ENCODE measurements around the gene TMEFF1.

The TMEFF1 gene

DNA sequence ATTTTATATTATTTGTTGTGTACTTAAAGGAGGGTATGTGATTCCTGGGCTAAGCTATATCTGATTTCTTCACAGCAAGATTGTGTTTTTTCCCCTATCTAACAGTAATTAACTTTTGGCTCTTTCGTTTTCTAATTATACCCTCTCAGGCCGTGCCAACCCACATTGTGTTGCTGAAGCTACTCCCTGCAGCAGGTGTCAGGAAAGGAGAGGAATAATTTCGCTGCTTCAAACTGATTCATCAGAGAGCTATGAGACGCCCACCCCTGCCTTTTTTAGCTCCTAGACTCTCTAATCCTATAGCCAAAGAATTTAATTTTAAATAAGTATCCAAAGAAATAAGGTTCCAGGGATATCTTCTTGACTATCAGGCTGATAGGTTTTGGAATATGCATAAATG lies 108.7 kb downstream of the TMEFF1 start:
- H3K4me3 ChIP-seq (ENCODE audit: low read depth, low read length), result no peak overlapping the region
- DNase-seq (ENCODE audit: low read depth), result no peak
- TF ChIP-seq, protein P1, sequence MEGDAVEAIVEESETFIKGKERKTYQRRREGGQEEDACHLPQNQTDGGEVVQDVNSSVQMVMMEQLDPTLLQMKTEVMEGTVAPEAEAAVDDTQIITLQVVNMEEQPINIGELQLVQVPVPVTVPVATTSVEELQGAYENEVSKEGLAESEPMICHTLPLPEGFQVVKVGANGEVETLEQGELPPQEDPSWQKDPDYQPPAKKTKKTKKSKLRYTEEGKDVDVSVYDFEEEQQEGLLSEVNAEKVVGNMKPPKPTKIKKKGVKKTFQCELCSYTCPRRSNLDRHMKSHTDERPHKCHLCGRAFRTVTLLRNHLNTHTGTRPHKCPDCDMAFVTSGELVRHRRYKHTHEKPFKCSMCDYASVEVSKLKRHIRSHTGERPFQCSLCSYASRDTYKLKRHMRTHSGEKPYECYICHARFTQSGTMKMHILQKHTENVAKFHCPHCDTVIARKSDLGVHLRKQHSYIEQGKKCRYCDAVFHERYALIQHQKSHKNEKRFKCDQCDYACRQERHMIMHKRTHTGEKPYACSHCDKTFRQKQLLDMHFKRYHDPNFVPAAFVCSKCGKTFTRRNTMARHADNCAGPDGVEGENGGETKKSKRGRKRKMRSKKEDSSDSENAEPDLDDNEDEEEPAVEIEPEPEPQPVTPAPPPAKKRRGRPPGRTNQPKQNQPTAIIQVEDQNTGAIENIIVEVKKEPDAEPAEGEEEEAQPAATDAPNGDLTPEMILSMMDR (IDR thresholded peaks at IDR 0.05; ENCODE audit: low read depth, low read length, missing control alignments), result no peak

DNA sequence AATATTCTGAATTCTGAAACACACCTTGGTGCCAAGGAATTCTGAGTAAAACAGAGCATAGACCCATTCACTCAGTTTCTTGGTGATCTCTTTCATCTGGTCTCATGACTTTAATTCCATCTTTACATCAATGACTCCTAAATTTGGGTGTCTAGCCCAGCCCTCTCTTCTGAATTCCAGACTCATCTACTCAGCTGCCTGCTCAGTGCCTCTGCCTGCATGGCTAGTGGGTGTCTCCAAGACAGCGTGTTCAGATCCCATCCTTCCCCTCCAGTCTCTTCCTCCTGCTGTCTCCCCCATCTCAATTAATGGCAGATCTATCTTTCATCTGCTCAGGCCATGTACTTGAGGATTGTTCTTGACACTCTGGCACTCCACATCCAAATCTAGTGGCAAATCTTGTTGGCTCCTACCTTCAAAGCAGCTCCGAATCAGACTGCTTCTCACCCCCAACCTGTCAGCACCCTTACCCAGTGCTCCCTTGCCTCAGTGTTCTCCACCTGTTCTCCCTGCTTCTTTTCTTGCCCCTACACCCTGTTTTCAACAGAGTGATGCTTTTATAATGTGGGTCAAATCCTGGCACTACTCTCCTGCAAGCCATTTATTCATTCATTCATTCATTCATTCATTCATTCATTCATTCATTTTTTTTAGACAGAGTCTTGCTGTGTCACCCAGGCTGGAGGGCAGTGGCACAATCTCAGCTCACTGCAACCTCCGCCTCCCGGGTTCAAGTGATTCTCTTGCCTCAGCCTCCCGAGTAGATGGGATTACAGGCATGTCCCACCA lies 110.3 kb downstream of the TMEFF1 start:
- no peak for DNase-seq (ENCODE audit: low read depth)
- TF ChIP-seq, protein P1 (IDR thresholded peaks at IDR 0.05; ENCODE audit: low read depth, low read length, missing control alignments), result no peak
- no peak overlapping the region for H3K4me3 ChIP-seq (ENCODE audit: low read depth, low read length)

DNA sequence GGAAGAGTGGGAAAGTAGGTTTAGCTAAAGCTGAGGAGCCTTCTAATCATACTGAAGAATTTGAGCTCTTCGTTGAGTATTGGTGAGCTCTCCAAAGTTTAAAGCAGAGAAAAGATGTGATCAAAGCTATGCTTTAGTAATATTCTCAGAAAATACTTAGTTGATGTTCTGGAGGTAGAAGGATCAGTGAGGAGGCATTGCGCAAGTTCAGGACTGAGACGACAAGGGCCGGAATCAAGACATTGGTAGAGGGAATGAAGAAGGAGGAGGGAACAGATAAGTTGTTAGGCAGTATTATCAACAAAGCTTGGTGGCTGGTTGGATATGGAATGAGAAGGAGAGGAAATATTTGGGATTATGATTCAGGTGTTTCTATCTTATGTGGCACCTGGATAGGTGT lies 112.0 kb downstream of the TMEFF1 start:
- DNase-seq (ENCODE audit: low read depth), result no peak
- TF ChIP-seq, protein P1 (IDR thresholded peaks at IDR 0.05; ENCODE audit: low read depth, low read length, missing control alignments), result no peak

DNA sequence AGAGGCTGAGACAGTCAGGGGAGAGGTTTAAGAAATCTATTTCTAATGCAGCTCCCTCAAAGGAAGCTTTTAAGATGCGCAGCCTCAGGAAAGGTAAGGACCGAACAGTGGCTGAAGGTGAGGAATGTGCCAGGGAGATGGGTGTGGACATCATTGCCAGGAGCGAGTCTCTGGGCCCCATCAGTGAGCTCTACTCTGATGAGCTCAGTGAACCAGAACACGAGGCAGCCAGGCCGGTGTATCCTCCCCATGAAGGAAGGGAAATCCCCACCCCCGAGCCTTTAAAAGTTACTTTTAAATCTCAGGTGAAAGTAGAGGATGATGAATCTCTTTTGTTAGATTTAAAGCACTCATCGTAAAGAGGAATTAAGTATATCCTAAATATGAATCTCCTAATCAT lies 113.1 kb downstream of the TMEFF1 start:
- no peak overlapping the region for H3K4me3 ChIP-seq (ENCODE audit: low read depth, low read length)
- TF ChIP-seq, protein P1 (IDR thresholded peaks at IDR 0.05; ENCODE audit: low read depth, low read length, missing control alignments), result no peak
- DNase-seq (ENCODE audit: low read depth), result no peak

More for the DNA sequence above, 112.0 kb downstream of the TMEFF1 start:
- no peak overlapping the region for H3K4me3 ChIP-seq (ENCODE audit: low read depth, low read length)

DNA sequence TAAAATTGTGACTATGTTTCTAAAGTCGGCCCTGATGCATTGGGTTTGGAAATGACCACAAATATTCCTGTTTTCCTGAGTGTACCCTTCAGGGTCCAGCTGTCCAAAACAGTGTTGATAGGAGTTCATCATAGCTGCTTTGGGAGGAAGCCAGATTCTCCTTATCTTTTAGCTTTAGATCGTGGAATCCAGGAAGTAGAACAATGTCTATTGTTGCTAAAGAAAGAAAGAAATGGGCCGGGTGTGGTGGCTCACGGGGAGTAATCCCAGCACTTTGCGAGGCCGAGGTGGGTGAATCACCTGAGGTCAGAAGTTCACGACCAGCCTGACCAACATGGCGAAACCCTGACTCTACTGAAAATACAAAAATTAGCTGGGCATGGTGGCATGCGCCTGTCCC lies 114.4 kb downstream of the TMEFF1 start:
- no peak overlapping the region for H3K4me3 ChIP-seq (ENCODE audit: low read depth, low read length)
- DNase-seq (ENCODE audit: low read depth), result no peak
- TF ChIP-seq, protein P1 (IDR thresholded peaks at IDR 0.05; ENCODE audit: low read depth, low read length, missing control alignments), result no peak

DNA sequence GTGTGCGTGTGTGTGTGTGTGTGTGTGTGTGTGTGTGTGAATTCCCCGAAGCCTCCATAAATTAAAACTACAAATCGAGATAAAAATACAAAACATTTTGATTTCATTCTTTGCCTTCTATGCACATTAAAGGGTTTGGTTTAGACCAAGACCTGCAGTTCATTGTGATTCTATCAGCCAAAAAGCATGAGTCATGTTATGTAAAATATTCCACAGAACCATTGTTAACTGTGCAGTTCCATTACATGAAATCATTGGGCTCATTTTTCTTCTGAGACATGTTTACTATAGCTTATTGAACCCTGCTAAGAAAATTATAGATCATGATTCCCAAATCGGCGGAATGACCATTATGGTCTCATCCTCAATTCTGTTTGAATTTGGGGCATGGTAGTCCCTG lies 116.6 kb downstream of the TMEFF1 start:
- H3K4me3 ChIP-seq (ENCODE audit: low read depth, low read length), result no peak overlapping the region
- no peak for DNase-seq (ENCODE audit: low read depth)
- TF ChIP-seq, protein P1 (IDR thresholded peaks at IDR 0.05; ENCODE audit: low read depth, low read length, missing control alignments), result no peak

DNA sequence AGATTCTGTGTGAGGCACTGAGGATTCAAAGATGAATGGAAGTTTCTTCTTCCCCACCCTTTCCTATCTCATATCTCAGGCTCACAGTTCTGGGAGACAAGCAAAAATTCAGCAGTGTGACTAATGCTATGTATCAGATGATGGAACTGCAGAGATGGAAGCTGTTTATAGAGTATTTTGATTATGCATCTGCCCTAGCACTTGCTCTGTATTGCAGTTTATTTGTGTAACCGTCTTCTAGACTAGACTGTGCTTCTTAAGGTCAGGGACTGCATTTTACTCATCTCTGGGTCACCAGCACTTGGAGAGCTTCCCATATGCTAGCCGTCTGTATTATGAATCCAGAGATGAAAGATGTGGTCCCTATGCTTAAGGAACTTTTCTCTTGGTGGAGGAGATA lies 117.5 kb downstream of the TMEFF1 start:
- no peak for DNase-seq (ENCODE audit: low read depth)
- TF ChIP-seq, protein P1 (IDR thresholded peaks at IDR 0.05; ENCODE audit: low read depth, low read length, missing control alignments), result no peak
- no peak overlapping the region for H3K4me3 ChIP-seq (ENCODE audit: low read depth, low read length)

Measured in GM12864 (cell line).